Body of pancreas (tissue), 4 donors: ENCODE data around the gene GAREM1.

Experiments used
- POLR2A ChIP-seq, 3 donors: fragments of 450-650 bp; IDR thresholded peaks; one replicate each; pipeline ENCODE4 v1.6.1; 2016; ENCODE audit warnings: antibody characterized with exemption in 3 of 3, mild to moderate bottlenecking in 2 of 3
- TF ChIP-seq, protein P1 (sequence below), 7 experiments: fragments of 450-650 bp in 4 of 7; fragments of 200-600 bp in 3 of 7; sonication (generic) in 3 of 7; IDR thresholded peaks; one replicate each; pipeline ENCODE4 v1.5.1; 2016 to 2019; ENCODE audit warnings: antibody characterized with exemption in 7 of 7

DNA sequence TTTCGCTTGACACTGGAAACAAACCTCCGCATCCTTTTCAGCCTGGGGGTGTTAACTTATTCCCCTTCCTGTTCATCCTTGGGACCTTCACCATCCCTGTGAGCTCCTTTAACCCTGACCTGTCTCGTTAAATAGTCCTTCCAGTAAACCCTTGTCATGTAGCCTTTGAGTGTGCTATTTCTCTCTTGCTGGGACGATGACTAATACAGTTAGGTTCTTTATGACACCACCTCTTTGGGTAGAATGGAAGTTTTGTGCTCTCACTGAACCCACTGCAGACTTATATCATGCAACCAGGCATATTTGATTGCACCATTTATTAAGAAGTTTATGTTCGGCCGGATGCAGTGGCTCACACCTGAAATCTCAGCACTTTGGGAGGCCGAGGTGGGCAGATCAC is 40.5 kb upstream of the GAREM1 start:
- TF ChIP-seq, protein P1, sequence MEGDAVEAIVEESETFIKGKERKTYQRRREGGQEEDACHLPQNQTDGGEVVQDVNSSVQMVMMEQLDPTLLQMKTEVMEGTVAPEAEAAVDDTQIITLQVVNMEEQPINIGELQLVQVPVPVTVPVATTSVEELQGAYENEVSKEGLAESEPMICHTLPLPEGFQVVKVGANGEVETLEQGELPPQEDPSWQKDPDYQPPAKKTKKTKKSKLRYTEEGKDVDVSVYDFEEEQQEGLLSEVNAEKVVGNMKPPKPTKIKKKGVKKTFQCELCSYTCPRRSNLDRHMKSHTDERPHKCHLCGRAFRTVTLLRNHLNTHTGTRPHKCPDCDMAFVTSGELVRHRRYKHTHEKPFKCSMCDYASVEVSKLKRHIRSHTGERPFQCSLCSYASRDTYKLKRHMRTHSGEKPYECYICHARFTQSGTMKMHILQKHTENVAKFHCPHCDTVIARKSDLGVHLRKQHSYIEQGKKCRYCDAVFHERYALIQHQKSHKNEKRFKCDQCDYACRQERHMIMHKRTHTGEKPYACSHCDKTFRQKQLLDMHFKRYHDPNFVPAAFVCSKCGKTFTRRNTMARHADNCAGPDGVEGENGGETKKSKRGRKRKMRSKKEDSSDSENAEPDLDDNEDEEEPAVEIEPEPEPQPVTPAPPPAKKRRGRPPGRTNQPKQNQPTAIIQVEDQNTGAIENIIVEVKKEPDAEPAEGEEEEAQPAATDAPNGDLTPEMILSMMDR (IDR thresholded peaks at IDR 0.05), result no peak
- TF ChIP-seq POLR2A (IDR thresholded peaks at IDR 0.05), result no peak
